HPDE6-E6E7 (cell line): ENCODE results near the gene SWAP70.
A peak's percentile ranks its signal among the peaks of the same experiment; 100 is the strongest.

Experiments used
- DNase-seq: peaks from one replicate; pipeline ENCODE4 v3.0.0; 2011; ENCODE audit warnings: missing footprints; ENCODE audit errors: extremely low spot score

SWAP70 gene

DNA sequence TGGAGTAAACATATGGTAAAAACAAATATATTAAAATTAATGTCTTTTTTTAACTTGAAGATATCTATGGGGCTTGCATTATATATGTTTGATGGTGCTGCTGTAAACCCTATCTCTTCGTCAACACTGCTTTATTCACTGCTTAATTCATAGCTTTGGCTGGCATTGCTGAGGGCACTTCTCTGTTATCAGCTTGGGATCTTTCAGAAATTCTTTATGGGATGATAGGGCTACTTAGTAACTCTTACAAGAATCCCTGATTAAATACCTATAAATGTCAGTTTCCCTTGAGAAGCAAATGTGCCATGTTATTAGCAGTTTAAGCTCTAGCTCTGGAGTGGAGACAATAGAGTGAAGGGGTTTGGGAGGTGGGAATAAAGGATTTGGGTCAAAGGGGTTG is 112.3 kb downstream of the SWAP70 start:
- DNase-seq: no peak

DNA sequence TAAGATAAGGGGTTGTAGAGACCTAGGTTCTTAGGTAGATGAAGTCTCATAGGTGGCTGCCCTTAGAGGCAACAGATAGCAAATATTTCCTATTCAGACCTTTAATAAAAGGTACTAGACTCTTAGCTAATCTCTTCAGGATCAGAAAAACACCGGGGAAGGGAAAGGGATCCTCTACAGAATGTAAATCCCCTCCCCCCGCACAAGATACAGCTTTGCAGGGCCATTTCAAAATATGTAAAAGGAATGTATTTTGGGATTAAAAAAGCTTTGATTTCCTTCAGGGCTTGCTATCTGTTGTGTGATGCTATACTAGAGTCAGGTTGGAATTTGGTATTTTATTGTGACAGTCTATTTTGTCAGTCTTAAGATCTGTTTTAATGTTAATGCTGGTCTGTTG is 113.2 kb downstream of the SWAP70 start:
- DNase-seq: no peak

DNA sequence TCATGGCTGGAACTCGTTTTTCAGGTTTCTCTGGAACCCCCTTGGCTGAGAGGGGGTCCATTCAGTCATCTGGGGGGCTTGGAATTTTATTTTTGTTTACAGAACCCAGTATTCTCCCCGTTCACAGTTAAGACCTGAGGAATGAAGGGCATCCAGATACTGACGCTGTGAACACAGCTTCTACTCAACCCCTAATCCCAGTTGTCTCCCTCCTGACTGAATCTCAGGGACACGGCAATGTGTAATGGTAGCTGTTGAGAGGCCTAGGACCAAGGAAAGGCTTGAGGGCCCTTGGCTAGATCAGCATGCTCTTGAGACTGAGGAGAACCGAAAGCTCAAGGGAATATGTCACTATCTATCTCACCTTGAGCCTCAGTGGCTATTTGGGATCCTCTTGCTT is 113.6 kb downstream of the SWAP70 start:
- DNase-seq: no peak

DNA sequence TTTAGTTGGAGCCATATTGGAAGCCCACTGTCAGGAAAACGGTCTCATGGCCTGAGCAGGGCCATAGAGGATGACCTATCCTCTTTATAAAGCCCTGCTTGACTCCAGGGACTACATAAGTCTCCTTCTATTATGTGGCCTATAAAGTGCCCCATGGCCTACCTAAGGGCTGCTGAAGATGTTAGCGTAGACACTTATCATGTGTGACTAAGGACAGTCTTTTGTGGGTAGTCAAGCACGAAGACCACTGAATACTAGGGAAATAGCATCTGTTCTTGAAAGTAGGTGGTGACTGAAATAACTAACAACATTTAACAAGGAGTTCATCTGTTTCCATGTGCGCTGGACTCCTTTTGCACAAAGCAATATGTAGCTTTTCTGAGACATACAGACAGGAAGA is 117.1 kb downstream of the SWAP70 start:
- DNase-seq: no peak

DNA sequence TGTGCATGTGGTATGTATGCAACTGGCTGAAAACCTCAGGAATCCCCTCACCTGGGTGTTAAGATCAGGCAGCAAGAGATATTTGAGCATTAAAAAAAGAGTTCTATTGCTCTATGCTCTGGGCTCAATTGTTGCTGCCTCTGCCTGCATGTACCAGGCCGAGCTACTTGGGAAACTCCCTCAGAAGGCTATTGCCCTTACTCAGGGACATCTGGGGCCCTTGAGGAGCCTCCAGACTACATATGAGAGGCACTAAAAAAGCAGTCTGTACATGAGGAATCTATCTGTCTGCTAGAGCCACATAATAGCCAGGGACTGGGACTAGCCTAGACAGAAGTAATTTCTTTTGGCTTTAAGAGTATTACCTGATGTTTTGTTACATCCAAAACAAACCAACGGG is 120.1 kb downstream of the SWAP70 start:
- DNase-seq: no peak

DNA sequence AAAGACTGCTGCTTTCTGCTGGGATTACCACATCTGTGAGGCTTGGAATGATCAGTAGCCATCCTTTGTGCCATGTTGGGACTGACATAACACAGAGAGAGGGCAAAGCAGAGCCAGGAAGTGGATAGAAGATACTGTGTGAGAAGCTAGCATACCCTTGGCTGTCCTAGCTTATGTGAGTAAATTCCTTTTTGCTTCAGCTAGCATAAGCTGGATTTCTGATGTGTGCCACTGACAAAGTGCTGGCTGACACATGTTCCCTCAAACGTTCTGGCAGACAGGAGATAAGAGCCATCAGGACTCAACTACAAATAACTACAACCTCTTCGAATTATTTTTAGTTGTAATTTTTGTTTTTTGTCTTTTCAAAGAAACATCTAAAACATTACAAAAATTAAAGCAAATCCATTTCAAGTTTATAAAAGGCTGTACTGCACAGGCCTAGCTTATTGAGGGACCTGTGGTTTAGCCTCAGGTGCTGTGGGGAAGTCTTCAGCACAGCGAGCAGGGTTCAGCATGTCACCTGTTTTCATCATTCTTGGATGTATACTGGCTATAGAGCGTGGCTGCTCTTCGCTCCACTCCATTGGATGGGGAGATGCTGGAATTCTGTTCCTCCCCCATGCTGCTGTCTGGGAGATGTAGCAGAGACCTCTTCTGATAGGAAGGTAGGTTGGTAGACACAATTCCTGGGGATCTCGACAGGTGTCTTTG is 120.9 kb downstream of the SWAP70 start:
- DNase-seq: no peak

DNA sequence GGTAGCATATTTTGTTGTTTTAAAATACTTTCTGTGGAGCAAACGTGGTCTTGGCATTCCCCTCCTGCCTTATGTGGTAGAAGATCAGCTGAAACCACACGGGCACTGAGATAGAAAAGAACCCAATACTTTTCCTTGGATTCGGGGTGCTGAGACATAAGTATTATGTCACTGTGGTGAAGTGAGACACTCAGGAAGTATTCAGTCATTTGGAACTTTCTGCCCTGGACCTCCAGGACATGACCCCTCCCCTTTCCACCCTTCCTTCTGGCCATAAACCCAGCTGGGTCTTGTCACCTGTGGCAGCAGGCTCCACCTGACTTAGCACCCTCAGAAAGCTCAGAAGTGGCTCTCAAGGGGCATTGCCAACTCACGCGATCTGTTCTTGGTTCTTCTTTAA is 123.4 kb downstream of the SWAP70 start:
- DNase-seq: no peak

DNA sequence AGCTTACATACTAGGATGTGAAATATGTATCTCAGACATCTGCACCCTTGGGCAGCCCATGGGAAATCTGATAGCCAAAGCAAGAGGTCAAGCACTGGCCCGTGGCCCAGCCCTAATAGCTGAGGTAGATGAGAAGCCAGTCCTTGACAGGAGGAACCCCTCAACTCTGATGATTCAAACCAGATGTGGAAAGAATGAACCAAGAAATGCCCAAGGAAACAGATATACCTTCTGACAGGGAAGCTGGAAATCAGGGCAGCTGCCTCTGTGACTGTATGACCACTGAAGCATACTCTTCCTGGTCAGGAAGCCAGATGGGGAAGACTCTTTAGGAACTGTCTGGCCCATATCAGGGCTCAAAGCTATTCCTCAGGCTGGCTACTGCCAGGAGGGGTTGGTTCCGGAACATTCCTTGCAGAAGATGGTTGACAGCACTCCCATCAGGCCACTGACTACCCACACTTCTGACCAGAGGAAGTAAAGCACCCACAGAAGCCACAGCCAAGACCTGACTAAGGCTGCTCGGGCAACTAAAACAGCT is 124.2 kb downstream of the SWAP70 start:
- no peak for DNase-seq

DNA sequence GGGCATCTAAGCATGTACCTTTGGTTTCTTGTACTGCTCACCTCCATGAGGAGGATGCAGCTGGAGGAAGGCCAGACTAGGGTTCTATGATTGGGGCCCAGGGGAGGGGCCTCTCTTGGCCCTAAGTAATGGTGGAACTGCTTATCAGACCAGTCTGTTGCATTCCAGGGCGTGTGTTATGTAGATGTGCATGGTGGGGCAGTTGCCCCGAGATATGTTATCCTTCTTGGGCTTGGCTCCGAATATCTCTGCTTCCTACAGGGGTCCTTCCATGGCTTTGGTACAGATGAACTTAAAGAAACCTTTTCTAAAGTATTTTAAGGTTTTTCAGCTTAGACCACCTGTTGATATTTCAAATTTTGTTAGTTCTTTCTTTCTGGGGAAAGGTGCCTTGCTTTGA is 126.0 kb downstream of the SWAP70 start:
- no peak for DNase-seq

DNA sequence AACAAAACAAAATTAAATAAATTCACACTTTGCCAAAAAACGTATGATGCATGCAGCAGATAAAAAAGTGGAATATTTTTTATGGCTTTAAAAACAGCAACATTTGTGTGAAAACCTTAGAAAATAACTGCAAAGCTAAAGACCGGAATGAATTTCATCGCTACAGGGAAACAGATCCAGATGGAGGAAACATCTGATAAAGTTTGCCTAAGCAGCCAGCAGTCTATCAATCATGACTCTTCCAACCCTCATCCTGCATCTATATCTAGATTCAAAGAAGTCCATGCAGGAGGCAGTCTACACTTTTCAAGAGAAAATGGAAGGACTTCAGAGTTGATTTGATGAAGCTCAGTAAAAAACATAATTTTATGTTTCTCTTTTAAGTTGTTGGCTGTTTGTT is 126.8 kb downstream of the SWAP70 start:
- DNase-seq: no peak

DNA sequence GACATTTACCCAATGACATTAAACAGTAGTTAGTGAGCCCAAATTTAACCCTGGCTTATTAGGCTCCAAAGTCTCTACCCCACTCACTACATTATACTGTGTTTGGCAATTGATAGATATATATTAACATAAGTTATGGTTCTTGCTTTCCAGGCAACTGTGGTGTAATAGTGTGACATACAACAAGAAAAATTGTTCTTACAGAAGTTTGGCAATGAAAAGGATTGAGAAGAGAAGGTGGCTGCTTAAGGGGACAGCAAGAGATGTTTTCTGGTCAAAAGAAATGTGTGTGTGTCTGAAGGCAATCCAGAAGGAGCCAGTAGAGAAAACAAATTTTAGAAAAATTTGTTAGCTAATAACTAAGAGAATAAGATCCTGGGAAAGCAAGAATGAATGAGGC is 132.4 kb downstream of the SWAP70 start:
- no peak for DNase-seq

DNA sequence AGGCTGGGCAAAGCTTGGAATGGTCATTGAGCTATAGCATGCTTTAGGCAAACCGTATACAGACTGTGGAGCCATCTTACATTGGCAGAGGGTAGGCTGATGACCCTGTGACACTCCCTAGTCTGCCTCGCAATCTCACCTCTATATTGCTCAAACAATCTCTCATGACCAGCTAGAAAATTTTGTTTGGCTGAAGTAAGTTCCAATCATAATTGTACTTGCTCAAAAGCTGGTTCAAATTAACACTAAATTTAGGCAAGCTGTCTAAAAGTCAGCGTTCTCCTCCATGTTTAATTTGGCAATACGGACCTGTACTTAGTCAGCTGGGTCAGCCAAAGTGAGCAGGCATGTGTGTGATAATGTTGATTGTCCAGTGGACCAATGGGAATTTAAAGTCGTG is 133.0 kb downstream of the SWAP70 start:
- DNase-seq: no peak

DNA sequence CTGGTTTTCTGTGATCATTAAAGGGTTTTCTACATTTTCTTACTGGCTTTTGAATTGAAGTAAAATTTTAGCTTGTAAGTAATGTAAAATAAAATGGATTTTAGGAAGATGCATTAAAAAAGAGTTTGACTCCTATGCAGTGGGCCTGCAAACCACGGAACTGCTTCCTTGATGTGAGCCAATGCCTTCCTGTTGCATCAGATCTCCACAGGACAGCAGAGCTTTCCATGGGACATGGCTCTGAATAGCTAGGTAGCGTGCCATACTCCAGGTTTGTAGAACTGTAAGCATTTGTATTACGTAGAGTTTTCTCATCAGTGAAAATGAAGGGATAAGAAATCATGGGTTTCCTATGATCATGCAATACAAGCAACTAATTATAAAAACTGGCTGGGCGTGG is 133.4 kb downstream of the SWAP70 start:
- DNase-seq: no peak

DNA sequence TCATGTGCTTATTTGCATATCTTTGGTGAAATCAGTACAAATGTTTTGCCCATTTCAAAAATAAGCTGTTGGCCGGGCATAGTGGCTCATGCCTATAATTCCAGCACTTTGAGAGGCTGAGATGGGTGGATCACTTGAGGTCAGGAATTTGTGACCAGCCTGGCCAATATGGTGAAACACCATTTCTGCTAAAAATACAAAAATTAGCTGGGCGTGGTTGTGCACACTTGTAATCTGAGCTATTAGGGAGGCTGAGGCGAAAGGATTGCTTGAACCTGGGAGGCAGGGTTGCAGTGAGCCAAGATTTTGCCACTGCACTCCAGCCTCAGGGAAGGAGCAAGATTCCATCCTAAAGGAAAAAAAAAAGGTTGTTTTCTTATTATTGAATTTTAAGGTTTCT is 136.0 kb downstream of the SWAP70 start:
- no peak for DNase-seq

DNA sequence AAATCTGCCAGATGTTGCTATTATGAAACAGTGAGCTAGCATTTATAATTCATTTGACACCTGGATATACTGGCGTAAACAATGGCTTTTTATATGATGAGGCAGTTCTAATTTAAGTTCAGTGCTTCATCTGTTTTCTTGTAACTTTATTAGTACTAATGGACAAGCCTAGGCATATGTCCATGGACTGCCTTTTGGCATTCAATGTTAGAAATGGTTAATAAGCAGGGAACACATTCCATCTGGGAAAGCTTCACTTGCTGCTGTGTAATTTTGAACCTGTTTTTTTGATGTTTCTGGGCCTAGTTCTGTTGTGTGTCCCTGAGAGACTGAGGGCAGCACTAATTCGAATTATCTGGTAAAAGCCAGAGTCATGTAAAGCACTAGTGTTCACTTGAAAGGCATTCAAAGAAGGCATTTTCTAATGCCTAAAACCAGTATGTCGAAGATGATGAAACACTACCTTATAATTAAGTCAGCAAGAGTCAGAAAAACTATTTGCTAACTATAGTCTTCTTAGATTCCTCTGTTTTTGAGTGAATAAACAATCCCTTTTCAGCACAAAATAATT is 138.5 kb downstream of the SWAP70 start:
- peak; percentile 15 for DNase-seq
